HEK293 (cell line): ENCODE data around the gene CD3G.

Source experiments
- CTCF ChIA-PET: fragments of 350-600 bp; formaldehyde crosslinking; extraction: SDS; loops from one replicate; lab custom pipeline; 2021; ENCODE audit warnings: antibody characterized with exemption; lab: Yijun Ruan, JAX
- POLR2A ChIA-PET: fragments of 300-600 bp; formaldehyde crosslinking; extraction: SDS; loops from one replicate; lab custom pipeline; 2020; ENCODE audit warnings: antibody characterized with exemption, inconsistent platforms; lab: Yijun Ruan, JAX
- H3K27ac ChIP-seq: fragments of 200-500 bp; sonication (Bioruptor generic); 2 replicates; pipeline ENCODE4 v1.5.1; 2014; ENCODE audit warnings: low read depth, low read length, control low read depth, inconsistent platforms; ENCODE audit errors: extremely low read depth
- H3K36me3 ChIP-seq, 2 experiments: fragments of 200-500 bp in 1 of 2; sonication (Bioruptor generic) in 1 of 2; 1 replicate in 1 of 2; 2 replicates in 1 of 2; pipeline ENCODE4 v1.5.1; 2014 to 2017; ENCODE audit warnings: inconsistent platforms in 2 of 2, low read length in 2 of 2; ENCODE audit not compliant: control insufficient read depth in 2 of 2, insufficient read depth in 1 of 2
- H3K4me1 ChIP-seq: fragments of 200-500 bp; sonication (Bioruptor generic); 2 replicates; pipeline ENCODE4 v1.5.1; 2014; ENCODE audit warnings: mild to moderate bottlenecking, low read length, inconsistent platforms; ENCODE audit not compliant: control insufficient read depth, insufficient read depth
- H3K4me3 ChIP-seq: 2 replicates; pipeline ENCODE4 v1.5.1; 2011; ENCODE audit warnings: low read depth, mild to moderate bottlenecking, control low read depth, low read length, moderate library complexity
- H3K9me3 ChIP-seq: fragments of 200-500 bp; sonication (Bioruptor generic); 2 replicates; pipeline ENCODE4 v1.5.1; 2014; ENCODE audit warnings: low read depth, low read length, inconsistent platforms; ENCODE audit not compliant: control insufficient read depth, insufficient read depth
- EGR2 ChIP-seq: fragments of 450-650 bp; formaldehyde crosslinking; IDR thresholded peaks from 2 replicates; pipeline ENCODE4 v1.5.1; 2016; ENCODE audit warnings: low read depth, missing biosample characterization, missing genetic modification characterization
- KLF10 ChIP-seq: fragments of 450-650 bp; IDR thresholded peaks from 2 replicates; pipeline ENCODE4 v1.5.1; 2018; ENCODE audit warnings: missing biosample characterization, mild to moderate bottlenecking, missing genetic modification characterization
- ZFP69B ChIP-seq: fragments of 450-650 bp; formaldehyde crosslinking; IDR thresholded peaks from 2 replicates; pipeline ENCODE4 v1.5.1; 2016; ENCODE audit warnings: missing biosample characterization, missing genetic modification characterization
- ZNF114 ChIP-seq: fragments of 450-650 bp; formaldehyde crosslinking; IDR thresholded peaks from 2 replicates; pipeline ENCODE4 v1.5.0; 2017; ENCODE audit warnings: missing biosample characterization, missing genetic modification characterization
- ZNF121 ChIP-seq: fragments of 450-650 bp; formaldehyde crosslinking; IDR thresholded peaks from 2 replicates; pipeline ENCODE4 v1.5.1; 2016; ENCODE audit warnings: missing biosample characterization, missing genetic modification characterization
- ZNF16 ChIP-seq: fragments of 450-650 bp; formaldehyde crosslinking; IDR thresholded peaks from 2 replicates; pipeline ENCODE4 v1.5.1; 2016; ENCODE audit warnings: low read depth, missing biosample characterization, missing genetic modification characterization
- ZNF19 ChIP-seq: fragments of 450-650 bp; formaldehyde crosslinking; IDR thresholded peaks from 2 replicates; pipeline ENCODE4; 2016; ENCODE audit warnings: missing biosample characterization, missing genetic modification characterization, low read depth
- ZNF23 ChIP-seq: fragments of 450-650 bp; formaldehyde crosslinking; IDR thresholded peaks from 2 replicates; pipeline ENCODE4 v1.5.1; 2016; ENCODE audit warnings: missing biosample characterization, missing genetic modification characterization, borderline replicate concordance
- ZNF266 ChIP-seq: fragments of 450-650 bp; formaldehyde crosslinking; IDR thresholded peaks from 2 replicates; pipeline ENCODE4 v1.5.1; 2016; ENCODE audit warnings: missing biosample characterization, missing genetic modification characterization, low read depth
- ZNF292 ChIP-seq: fragments of 450-650 bp; formaldehyde crosslinking; IDR thresholded peaks from 2 replicates; pipeline ENCODE4 v1.5.1; 2016; ENCODE audit warnings: low read depth, missing biosample characterization, missing genetic modification characterization, borderline replicate concordance
- ZNF335 ChIP-seq: fragments of 450-650 bp; formaldehyde crosslinking; conservative IDR thresholded peaks from 2 replicates; pipeline ENCODE4 v1.5.1; 2016; ENCODE audit warnings: missing biosample characterization, missing genetic modification characterization
- ZNF394 ChIP-seq: fragments of 450-650 bp; formaldehyde crosslinking; IDR thresholded peaks from 2 replicates; pipeline ENCODE4 v1.5.1; 2016; ENCODE audit warnings: missing biosample characterization, missing genetic modification characterization, mild to moderate bottlenecking, moderate library complexity, borderline replicate concordance
- ZNF404 ChIP-seq: fragments of 450-650 bp; formaldehyde crosslinking; IDR thresholded peaks from 2 replicates; pipeline ENCODE4 v1.5.1; 2017; ENCODE audit warnings: missing biosample characterization, missing genetic modification characterization
- ZNF530 ChIP-seq: fragments of 450-650 bp; formaldehyde crosslinking; IDR thresholded peaks from 2 replicates; pipeline ENCODE4 v1.5.1; 2016; ENCODE audit warnings: low read depth, missing biosample characterization, missing genetic modification characterization
- ZNF621 ChIP-seq: fragments of 450-650 bp; formaldehyde crosslinking; IDR thresholded peaks from 2 replicates; pipeline ENCODE4 v1.5.1; 2017; ENCODE audit warnings: missing biosample characterization, missing genetic modification characterization
- ZNF707 ChIP-seq: fragments of 450-650 bp; formaldehyde crosslinking; IDR thresholded peaks from 2 replicates; pipeline ENCODE4 v1.5.1; 2016; ENCODE audit warnings: missing biosample characterization, missing genetic modification characterization
- ZNF777 ChIP-seq: fragments of 450-650 bp; formaldehyde crosslinking; IDR thresholded peaks from 2 replicates; pipeline ENCODE4 v1.5.1; 2017; ENCODE audit warnings: missing biosample characterization, missing genetic modification characterization, borderline replicate concordance
- ZXDB ChIP-seq: fragments of 450-650 bp; formaldehyde crosslinking; IDR thresholded peaks from 2 replicates; pipeline ENCODE4 v1.5.1; 2016; ENCODE audit warnings: missing biosample characterization, missing genetic modification characterization
- TF ChIP-seq, protein P1 (sequence below): fragments of 450-650 bp; formaldehyde crosslinking; IDR thresholded peaks from 2 replicates; pipeline ENCODE4 v1.5.1; 2016; ENCODE audit warnings: missing biosample characterization, missing genetic modification characterization
- TF ChIP-seq, protein P2 (sequence below): fragments of 450-650 bp; formaldehyde crosslinking; IDR thresholded peaks from 2 replicates; pipeline ENCODE4 v1.5.1; 2017; ENCODE audit warnings: missing biosample characterization, missing genetic modification characterization
- TF ChIP-seq, protein P3 (sequence below): fragments of 450-650 bp; formaldehyde crosslinking; IDR thresholded peaks from 2 replicates; pipeline ENCODE4 v1.5.0; 2017; ENCODE audit warnings: missing biosample characterization, missing genetic modification characterization, borderline replicate concordance
- TF ChIP-seq, protein P4 (sequence below): fragments of 450-650 bp; formaldehyde crosslinking; IDR thresholded peaks from 2 replicates; pipeline ENCODE4 v1.5.1; 2017; ENCODE audit warnings: missing biosample characterization, missing genetic modification characterization
- TF ChIP-seq, protein P5 (sequence below): fragments of 450-650 bp; formaldehyde crosslinking; IDR thresholded peaks from 2 replicates; pipeline ENCODE4 v1.5.1; 2017; ENCODE audit warnings: missing biosample characterization, mild to moderate bottlenecking, missing genetic modification characterization, moderate library complexity
- TF ChIP-seq, protein P6 (sequence below): fragments of 450-650 bp; formaldehyde crosslinking; IDR thresholded peaks from 2 replicates; pipeline ENCODE4 v1.5.1; 2017; ENCODE audit warnings: missing biosample characterization, missing genetic modification characterization
- TF ChIP-seq, protein P7 (sequence below): fragments of 450-650 bp; formaldehyde crosslinking; IDR thresholded peaks from 2 replicates; pipeline ENCODE4 v1.5.1; 2016; ENCODE audit warnings: missing biosample characterization, missing genetic modification characterization

The CD3G gene

DNA sequence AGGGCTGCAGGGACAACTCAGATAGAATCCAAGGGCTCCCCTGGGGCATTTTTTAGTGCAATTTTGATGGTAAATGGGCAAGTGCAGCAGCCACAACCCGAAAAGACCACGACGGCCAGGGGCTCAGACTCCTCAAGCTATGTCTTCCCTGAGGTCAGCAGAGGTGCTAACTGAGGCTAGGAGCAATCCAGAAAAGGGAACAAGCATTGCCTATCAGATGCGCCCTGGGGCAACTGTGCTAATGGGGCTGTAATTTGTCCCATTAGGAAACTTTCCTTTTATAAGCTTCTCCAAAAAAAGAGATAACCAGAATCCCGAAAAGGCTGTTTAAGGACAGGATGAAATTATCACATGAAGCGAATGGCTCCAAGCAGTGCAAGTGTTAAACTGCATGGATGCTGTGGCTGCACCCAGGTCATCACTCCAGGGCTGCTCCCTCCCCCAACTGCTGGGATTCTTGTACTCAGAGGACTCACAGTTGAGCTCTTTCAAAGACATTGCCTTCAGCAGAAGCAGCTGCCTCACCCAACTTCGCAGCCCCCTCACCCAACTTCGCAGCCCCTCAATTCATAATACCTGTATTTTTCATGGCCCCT lies 42.4 kb upstream of the CD3G start:
- no peaks in the 10 kb centered on the region for H3K4me1 ChIP-seq
- ChIA-PET CTCF (interaction anchor here (0.9 to 1.7 kb wide), 4 partner anchors 9 to 130 kb away, joined by 3 to 5 read pairs (median 4); no protein-coding TSS in a partner anchor), POLR2A (interaction anchor here (0.6 kb wide), 1 partner anchor 42 kb away, joined by 4 read pairs; no protein-coding TSS in a partner anchor)
- no peak overlapping the region for H3K27ac ChIP-seq
- H3K4me3 ChIP-seq, result no peak overlapping the region
- no peaks in the 10 kb centered on the region for H3K9me3 ChIP-seq
- no peak for TF ChIP-seq ZNF16 (tag by site-specific recombination)
- TF ChIP-seq, protein P1, sequence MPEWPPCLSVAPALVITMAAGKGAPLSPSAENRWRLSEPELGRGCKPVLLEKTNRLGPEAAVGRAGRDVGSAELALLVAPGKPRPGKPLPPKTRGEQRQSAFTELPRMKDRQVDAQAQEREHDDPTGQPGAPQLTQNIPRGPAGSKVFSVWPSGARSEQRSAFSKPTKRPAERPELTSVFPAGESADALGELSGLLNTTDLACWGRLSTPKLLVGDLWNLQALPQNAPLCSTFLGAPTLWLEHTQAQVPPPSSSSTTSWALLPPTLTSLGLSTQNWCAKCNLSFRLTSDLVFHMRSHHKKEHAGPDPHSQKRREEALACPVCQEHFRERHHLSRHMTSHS, result no peak
- no peak for TF ChIP-seq ZNF394 (tag by site-specific recombination)
- TF ChIP-seq, protein P2, sequence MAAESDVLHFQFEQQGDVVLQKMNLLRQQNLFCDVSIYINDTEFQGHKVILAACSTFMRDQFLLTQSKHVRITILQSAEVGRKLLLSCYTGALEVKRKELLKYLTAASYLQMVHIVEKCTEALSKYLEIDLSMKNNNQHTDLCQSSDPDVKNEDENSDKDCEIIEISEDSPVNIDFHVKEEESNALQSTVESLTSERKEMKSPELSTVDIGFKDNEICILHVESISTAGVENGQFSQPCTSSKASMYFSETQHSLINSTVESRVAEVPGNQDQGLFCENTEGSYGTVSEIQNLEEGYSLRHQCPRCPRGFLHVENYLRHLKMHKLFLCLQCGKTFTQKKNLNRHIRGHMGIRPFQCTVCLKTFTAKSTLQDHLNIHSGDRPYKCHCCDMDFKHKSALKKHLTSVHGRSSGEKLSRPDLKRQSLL, result no peak
- TF ChIP-seq ZNF707 (tag by site-specific recombination), result no peak
- TF ChIP-seq ZXDB, result no peak
- TF ChIP-seq ZNF121 (tag by site-specific recombination), result no peak
- TF ChIP-seq ZNF777 (tag by site-specific recombination), result no peak
- TF ChIP-seq, protein P3, sequence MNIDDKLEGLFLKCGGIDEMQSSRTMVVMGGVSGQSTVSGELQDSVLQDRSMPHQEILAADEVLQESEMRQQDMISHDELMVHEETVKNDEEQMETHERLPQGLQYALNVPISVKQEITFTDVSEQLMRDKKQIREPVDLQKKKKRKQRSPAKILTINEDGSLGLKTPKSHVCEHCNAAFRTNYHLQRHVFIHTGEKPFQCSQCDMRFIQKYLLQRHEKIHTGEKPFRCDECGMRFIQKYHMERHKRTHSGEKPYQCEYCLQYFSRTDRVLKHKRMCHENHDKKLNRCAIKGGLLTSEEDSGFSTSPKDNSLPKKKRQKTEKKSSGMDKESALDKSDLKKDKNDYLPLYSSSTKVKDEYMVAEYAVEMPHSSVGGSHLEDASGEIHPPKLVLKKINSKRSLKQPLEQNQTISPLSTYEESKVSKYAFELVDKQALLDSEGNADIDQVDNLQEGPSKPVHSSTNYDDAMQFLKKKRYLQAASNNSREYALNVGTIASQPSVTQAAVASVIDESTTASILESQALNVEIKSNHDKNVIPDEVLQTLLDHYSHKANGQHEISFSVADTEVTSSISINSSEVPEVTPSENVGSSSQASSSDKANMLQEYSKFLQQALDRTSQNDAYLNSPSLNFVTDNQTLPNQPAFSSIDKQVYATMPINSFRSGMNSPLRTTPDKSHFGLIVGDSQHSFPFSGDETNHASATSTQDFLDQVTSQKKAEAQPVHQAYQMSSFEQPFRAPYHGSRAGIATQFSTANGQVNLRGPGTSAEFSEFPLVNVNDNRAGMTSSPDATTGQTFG (tag by site-specific recombination), result no peak
- TF ChIP-seq ZNF266 (tag by site-specific recombination), result no peak
- no peak for TF ChIP-seq ZNF19
- TF ChIP-seq, all 188 proteins: peak for 0
- H3K36me3 ChIP-seq, result no peaks in the 10 kb centered on the region

DNA sequence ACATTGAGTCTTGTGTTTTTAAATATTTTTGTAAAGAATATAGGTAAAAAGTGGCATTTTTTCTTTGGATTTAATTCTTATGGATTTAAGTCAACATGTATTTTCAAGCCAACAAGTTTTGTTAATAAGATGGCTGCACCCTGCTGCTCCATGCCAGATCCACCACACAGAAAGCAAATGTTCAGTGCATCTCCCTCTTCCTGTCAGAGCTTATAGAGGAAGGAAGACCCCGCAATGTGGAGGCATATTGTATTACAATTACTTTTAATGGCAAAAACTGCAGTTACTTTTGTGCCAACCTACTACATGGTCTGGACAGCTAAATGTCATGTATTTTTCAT lies 39.9 kb upstream of the CD3G start:
- CTCF ChIA-PET, result interaction anchor here (0.9 to 2.2 kb wide), 4 partner anchors 8 to 132 kb away, joined by 4 to 9 read pairs (median 4); no protein-coding TSS in a partner anchor
- Histone ChIP-seq H3K27ac (no peak overlapping the region), H3K36me3 (no peaks in the 10 kb centered on the region), H3K9me3 (no peaks in the 10 kb centered on the region), H3K4me1 (no peaks in the 10 kb centered on the region), H3K4me3 (no peak overlapping the region)
- POLR2A ChIA-PET, result no interaction called here
- TF ChIP-seq KLF10 (tag by site-specific recombination) (no peak), ZNF121 (tag by site-specific recombination) (no peak), ZNF114 (tag by site-specific recombination) (no peak), ZNF23 (no peak), EGR2 (tag by site-specific recombination) (no peak), ZNF621 (tag by site-specific recombination) (no peak), ZNF335 (no peak), ZNF292 (tag by site-specific recombination) (no peak), ZNF530 (tag by site-specific recombination) (no peak), ZFP69B (tag by site-specific recombination) (no peak), ZNF404 (no peak)
- TF ChIP-seq, protein P4, sequence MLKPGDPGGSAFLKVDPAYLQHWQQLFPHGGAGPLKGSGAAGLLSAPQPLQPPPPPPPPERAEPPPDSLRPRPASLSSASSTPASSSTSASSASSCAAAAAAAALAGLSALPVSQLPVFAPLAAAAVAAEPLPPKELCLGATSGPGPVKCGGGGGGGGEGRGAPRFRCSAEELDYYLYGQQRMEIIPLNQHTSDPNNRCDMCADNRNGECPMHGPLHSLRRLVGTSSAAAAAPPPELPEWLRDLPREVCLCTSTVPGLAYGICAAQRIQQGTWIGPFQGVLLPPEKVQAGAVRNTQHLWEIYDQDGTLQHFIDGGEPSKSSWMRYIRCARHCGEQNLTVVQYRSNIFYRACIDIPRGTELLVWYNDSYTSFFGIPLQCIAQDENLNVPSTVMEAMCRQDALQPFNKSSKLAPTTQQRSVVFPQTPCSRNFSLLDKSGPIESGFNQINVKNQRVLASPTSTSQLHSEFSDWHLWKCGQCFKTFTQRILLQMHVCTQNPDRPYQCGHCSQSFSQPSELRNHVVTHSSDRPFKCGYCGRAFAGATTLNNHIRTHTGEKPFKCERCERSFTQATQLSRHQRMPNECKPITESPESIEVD, result no peak
- TF ChIP-seq, protein P5, sequence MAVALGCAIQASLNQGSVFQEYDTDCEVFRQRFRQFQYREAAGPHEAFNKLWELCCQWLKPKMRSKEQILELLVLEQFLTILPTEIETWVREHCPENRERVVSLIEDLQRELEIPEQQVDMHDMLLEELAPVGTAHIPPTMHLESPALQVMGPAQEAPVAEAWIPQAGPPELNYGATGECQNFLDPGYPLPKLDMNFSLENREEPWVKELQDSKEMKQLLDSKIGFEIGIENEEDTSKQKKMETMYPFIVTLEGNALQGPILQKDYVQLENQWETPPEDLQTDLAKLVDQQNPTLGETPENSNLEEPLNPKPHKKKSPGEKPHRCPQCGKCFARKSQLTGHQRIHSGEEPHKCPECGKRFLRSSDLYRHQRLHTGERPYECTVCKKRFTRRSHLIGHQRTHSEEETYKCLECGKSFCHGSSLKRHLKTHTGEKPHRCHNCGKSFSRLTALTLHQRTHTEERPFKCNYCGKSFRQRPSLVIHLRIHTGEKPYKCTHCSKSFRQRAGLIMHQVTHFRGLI (tag by site-specific recombination), result no peak
- TF ChIP-seq, protein P6, sequence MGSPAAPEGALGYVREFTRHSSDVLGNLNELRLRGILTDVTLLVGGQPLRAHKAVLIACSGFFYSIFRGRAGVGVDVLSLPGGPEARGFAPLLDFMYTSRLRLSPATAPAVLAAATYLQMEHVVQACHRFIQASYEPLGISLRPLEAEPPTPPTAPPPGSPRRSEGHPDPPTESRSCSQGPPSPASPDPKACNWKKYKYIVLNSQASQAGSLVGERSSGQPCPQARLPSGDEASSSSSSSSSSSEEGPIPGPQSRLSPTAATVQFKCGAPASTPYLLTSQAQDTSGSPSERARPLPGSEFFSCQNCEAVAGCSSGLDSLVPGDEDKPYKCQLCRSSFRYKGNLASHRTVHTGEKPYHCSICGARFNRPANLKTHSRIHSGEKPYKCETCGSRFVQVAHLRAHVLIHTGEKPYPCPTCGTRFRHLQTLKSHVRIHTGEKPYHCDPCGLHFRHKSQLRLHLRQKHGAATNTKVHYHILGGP (tag by site-specific recombination), result no peak
- TF ChIP-seq, protein P7, sequence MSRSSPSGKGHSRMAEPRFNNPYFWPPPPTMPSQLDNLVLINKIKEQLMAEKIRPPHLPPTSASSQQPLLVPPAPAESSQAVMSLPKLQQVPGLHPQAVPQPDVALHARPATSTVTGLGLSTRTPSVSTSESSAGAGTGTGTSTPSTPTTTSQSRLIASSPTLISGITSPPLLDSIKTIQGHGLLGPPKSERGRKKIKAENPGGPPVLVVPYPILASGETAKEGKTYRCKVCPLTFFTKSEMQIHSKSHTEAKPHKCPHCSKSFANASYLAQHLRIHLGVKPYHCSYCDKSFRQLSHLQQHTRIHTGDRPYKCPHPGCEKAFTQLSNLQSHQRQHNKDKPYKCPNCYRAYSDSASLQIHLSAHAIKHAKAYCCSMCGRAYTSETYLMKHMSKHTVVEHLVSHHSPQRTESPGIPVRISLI, result no peak
